GM23338 (cell line): Measurements from ENCODE around the gene MIDN. TPM values are rescaled to one million over a fixed set of nuclear protein-coding genes. Genes with fewer than 3 reads are reported as not detected.

ENCODE experiments used
- ATAC-seq: fragments of 200-7000 bp; cut with Tn5 transposase; 3 replicates; pipeline ENCODE4 v1.9.1; 2020
- DNase-seq: peaks from one replicate; pipeline ENCODE4 v3.0.0-alpha.2; 2015; ENCODE audit warnings: low spot score
- H2AFZ ChIP-seq: fragments of 200-600 bp; sonication (generic); 2 replicates; pipeline ENCODE4 v1.8.0; 2016; ENCODE audit warnings: antibody characterized with exemption, mild to moderate bottlenecking, moderate library complexity
- H3F3A ChIP-seq: fragments of 200-600 bp; sonication (generic); replicated peaks from 2 replicates; pipeline ENCODE4 v1.8.0; 2017; ENCODE audit warnings: antibody characterized with exemption, mixed run types, low read depth
- H3K27ac ChIP-seq: fragments of 200-600 bp; sonication (generic); 2 replicates; pipeline ENCODE4 v1.6.1; 2016; ENCODE audit warnings: low read depth
- H3K27me3 ChIP-seq: fragments of 200-600 bp; sonication (generic); 2 replicates; pipeline ENCODE4 v1.8.0; 2016; ENCODE audit warnings: mild to moderate bottlenecking, mixed run types, moderate library complexity; ENCODE audit not compliant: insufficient read depth
- H3K36me3 ChIP-seq: fragments of 200-600 bp; sonication (generic); 2 replicates; pipeline ENCODE4 v1.8.0; 2016; ENCODE audit warnings: mild to moderate bottlenecking; ENCODE audit not compliant: insufficient read depth
- H3K4me1 ChIP-seq: fragments of 200-600 bp; sonication (generic); 2 replicates; pipeline ENCODE4 v1.8.0; 2016; ENCODE audit warnings: mild to moderate bottlenecking, moderate library complexity; ENCODE audit not compliant: insufficient read depth
- H3K4me2 ChIP-seq: fragments of 200-600 bp; sonication (generic); 2 replicates; pipeline ENCODE4 v1.7.1; 2017; ENCODE audit warnings: mixed run types
- H3K4me3 ChIP-seq: fragments of 200-600 bp; sonication (generic); 2 replicates; pipeline ENCODE4 v1.6.1; 2016; ENCODE audit warnings: mixed run types
- H3K79me2 ChIP-seq: fragments of 200-600 bp; sonication (generic); replicated peaks from 2 replicates; pipeline ENCODE4 v1.8.0; 2017; ENCODE audit warnings: mild to moderate bottlenecking; ENCODE audit not compliant: insufficient read depth
- H3K9me2 ChIP-seq: fragments of 200-600 bp; sonication (generic); 2 replicates; pipeline ENCODE4 v1.8.0; 2017; ENCODE audit not compliant: insufficient read depth
- H4K20me1 ChIP-seq: fragments of 200-600 bp; sonication (generic); replicated peaks from 2 replicates; pipeline ENCODE4 v1.8.0; 2017; ENCODE audit warnings: mild to moderate bottlenecking; ENCODE audit not compliant: insufficient read depth
- H3K27ac Mint-ChIP-seq: 2 replicates; pipeline ENCODE4 v1.8.0; 2020; ENCODE audit warnings: inconsistent platforms, mild to moderate bottlenecking, moderate library complexity, mixed read lengths
- H3K27me3 Mint-ChIP-seq: 3 replicates; pipeline ENCODE4 v1.8.0; 2022; ENCODE audit warnings: low read depth, mild to moderate bottlenecking, moderate library complexity, mixed read lengths, inconsistent platforms; ENCODE audit not compliant: insufficient read depth, poor library complexity
- H3K36me3 Mint-ChIP-seq: 3 replicates; pipeline ENCODE4 v1.8.0; 2021; ENCODE audit warnings: low read depth, mild to moderate bottlenecking, inconsistent platforms, moderate library complexity, mixed read lengths
- H3K4me1 Mint-ChIP-seq: 3 replicates; pipeline ENCODE4 v1.8.0; 2020; ENCODE audit warnings: mild to moderate bottlenecking, inconsistent platforms, mixed read lengths
- H3K4me3 Mint-ChIP-seq: 3 replicates; pipeline ENCODE4 v1.8.0; 2021; ENCODE audit warnings: moderate library complexity, mild to moderate bottlenecking, inconsistent platforms, mixed read lengths
- H3K9me3 Mint-ChIP-seq: 3 replicates; pipeline ENCODE4 v1.8.0; 2020; ENCODE audit warnings: moderate library complexity, mild to moderate bottlenecking, inconsistent platforms, mixed read lengths
- CREB1 ChIP-seq: fragments of 250-450 bp; sonication (Bioruptor Pico); IDR thresholded peaks from 2 replicates; pipeline ENCODE4 v1.5.0; 2020; ENCODE audit warnings: low read depth, mild to moderate bottlenecking, moderate library complexity
- EZH2 ChIP-seq: fragments of 200-600 bp; sonication (generic); IDR thresholded peaks from one replicate; pipeline ENCODE4 v1.8.0; 2017; ENCODE audit warnings: antibody characterized with exemption, mild to moderate bottlenecking, low read depth; ENCODE audit not compliant: unreplicated experiment
- EZH2phosphoT487 ChIP-seq: fragments of 200-600 bp; sonication (generic); IDR thresholded peaks from one replicate; pipeline ENCODE4 v1.8.1; 2018; ENCODE audit warnings: antibody characterized with exemption; ENCODE audit not compliant: unreplicated experiment
- JUNB ChIP-seq: IDR thresholded peaks from one replicate; pipeline ENCODE4 v1.6.1; 2016; ENCODE audit warnings: antibody characterized with exemption; ENCODE audit not compliant: unreplicated experiment
- NANOG ChIP-seq: IDR thresholded peaks from 2 replicates; pipeline ENCODE4 v1.6.1; 2016; ENCODE audit warnings: antibody characterized with exemption, borderline replicate concordance
- POLR2AphosphoS5 ChIP-seq: IDR thresholded peaks from 2 replicates; pipeline ENCODE4 v1.6.1; 2016; ENCODE audit warnings: antibody characterized with exemption, low read depth
- STAT1 ChIP-seq: IDR thresholded peaks from one replicate; pipeline ENCODE4 v1.6.1; 2016; ENCODE audit warnings: antibody characterized with exemption; ENCODE audit not compliant: unreplicated experiment
- ZNF114 ChIP-seq: fragments of 250-450 bp; sonication (Bioruptor Pico); IDR thresholded peaks from 2 replicates; pipeline ENCODE4 v1.5.0; 2020; ENCODE audit warnings: mild to moderate bottlenecking, moderate library complexity
- ZNF331 ChIP-seq: fragments of 250-450 bp; sonication (Bioruptor Pico); IDR thresholded peaks from 2 replicates; pipeline ENCODE4 v1.5.0; 2020; ENCODE audit warnings: low read depth, mild to moderate bottlenecking, moderate library complexity
- polyA plus RNA-seq: library from polyadenylated mRNA; unstranded; fragments of >200 nt; fragmentation: Nextera tagmentation; extraction: Ambion mirVana; gene quantifications from 2 replicates; pipeline ENCODE4 v1.2.1, GENCODE V29; 2016
- total RNA-seq: library from RNA; depleted of rRNA; stranded (reverse); fragments of >200 nt; shearing (Covaris generic); gene quantifications from 2 replicates; pipeline ENCODE4 v1.2.3, GENCODE V29; 2014
- TF ChIP-seq, protein P1 (sequence below): IDR thresholded peaks from one replicate; pipeline ENCODE4 v1.6.1; 2018; ENCODE audit warnings: antibody characterized with exemption; ENCODE audit not compliant: unreplicated experiment
- TF ChIP-seq, protein P2 (sequence below), 2 experiments: fragments of 200-600 bp in 1 of 2; sonication (generic) in 1 of 2; conservative IDR thresholded peaks; 2 replicates each; pipeline versions ENCODE4 v1.5.1 to v1.6.1; 2016 to 2017; ENCODE audit warnings: antibody characterized with exemption in 2 of 2, low read depth in 2 of 2, mild to moderate bottlenecking in 2 of 2, moderate library complexity in 1 of 2
- TF ChIP-seq, protein P3 (sequence below): fragments of 250-450 bp; sonication (Bioruptor Pico); IDR thresholded peaks from 2 replicates; pipeline ENCODE4 v1.5.0; 2020; ENCODE audit warnings: mild to moderate bottlenecking, moderate library complexity
- TF ChIP-seq, protein P4 (sequence below): IDR thresholded peaks from 2 replicates; pipeline ENCODE4 v1.6.1; 2016; ENCODE audit warnings: antibody characterized with exemption

Gene MIDN
- total and polyA plus RNA-seq, 2 experiments from 2014 or later: 28.6 to 113 TPM

DNA sequence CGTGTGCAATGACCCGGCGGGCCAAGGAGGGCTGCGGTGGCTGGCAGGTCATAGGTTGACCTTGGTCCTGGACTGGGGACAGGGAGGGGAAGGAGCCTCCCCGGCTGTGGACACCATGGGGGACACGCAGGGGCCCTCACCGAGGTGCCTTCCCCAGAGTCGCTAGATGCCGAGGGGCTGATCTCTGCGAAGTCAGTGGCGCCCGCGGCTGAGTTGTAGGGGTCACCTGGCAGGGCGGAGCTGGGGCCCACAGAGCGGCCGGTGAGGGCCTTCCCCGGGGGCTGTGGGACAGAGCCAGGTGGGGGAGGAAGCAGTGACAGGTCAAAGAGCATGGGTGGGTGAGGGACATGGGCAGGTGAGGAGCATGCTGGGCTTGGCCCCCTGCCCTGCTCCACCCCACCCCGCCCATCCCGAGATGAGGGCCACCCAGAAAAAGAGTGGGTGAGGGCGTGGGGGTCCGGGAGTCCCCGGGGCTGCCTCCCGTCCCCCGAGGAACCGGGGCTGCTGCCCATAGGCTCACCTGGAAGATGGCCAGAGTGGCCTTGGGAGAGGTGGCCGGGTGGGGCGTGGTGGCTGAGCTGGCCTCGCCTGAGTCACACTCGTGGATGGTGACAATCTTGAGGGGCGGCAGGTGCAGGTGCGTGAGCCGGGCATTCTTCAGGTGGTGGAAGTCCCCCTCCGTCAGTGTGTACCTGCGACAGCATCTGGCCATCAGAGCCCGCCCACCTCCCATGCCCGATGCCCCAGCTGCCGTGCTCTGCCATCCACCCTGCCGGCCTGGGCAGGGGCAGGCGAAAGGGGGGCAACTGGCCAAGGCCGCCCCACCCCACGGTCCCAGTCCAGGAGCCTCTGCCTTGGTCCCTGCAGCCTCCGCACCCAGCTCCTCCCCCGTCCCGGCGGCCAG is 14.1 kb upstream of the MIDN start:
- TF ChIP-seq ZNF114 (CRISPR knock-in tag) (no peak), EZH2phosphoT487 (no peak), ZNF331 (CRISPR knock-in tag) (no peak), NANOG (no peak), EZH2 (no peak), POLR2AphosphoS5 (no peak), CREB1 (CRISPR knock-in tag) (no peak), STAT1 (no peak), JUNB (no peak)
- TF ChIP-seq, protein P1, sequence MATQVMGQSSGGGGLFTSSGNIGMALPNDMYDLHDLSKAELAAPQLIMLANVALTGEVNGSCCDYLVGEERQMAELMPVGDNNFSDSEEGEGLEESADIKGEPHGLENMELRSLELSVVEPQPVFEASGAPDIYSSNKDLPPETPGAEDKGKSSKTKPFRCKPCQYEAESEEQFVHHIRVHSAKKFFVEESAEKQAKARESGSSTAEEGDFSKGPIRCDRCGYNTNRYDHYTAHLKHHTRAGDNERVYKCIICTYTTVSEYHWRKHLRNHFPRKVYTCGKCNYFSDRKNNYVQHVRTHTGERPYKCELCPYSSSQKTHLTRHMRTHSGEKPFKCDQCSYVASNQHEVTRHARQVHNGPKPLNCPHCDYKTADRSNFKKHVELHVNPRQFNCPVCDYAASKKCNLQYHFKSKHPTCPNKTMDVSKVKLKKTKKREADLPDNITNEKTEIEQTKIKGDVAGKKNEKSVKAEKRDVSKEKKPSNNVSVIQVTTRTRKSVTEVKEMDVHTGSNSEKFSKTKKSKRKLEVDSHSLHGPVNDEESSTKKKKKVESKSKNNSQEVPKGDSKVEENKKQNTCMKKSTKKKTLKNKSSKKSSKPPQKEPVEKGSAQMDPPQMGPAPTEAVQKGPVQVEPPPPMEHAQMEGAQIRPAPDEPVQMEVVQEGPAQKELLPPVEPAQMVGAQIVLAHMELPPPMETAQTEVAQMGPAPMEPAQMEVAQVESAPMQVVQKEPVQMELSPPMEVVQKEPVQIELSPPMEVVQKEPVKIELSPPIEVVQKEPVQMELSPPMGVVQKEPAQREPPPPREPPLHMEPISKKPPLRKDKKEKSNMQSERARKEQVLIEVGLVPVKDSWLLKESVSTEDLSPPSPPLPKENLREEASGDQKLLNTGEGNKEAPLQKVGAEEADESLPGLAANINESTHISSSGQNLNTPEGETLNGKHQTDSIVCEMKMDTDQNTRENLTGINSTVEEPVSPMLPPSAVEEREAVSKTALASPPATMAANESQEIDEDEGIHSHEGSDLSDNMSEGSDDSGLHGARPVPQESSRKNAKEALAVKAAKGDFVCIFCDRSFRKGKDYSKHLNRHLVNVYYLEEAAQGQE: no peak
- TF ChIP-seq, protein P2, sequence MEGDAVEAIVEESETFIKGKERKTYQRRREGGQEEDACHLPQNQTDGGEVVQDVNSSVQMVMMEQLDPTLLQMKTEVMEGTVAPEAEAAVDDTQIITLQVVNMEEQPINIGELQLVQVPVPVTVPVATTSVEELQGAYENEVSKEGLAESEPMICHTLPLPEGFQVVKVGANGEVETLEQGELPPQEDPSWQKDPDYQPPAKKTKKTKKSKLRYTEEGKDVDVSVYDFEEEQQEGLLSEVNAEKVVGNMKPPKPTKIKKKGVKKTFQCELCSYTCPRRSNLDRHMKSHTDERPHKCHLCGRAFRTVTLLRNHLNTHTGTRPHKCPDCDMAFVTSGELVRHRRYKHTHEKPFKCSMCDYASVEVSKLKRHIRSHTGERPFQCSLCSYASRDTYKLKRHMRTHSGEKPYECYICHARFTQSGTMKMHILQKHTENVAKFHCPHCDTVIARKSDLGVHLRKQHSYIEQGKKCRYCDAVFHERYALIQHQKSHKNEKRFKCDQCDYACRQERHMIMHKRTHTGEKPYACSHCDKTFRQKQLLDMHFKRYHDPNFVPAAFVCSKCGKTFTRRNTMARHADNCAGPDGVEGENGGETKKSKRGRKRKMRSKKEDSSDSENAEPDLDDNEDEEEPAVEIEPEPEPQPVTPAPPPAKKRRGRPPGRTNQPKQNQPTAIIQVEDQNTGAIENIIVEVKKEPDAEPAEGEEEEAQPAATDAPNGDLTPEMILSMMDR (conservative IDR thresholded peaks at IDR 0.05; ENCODE audit: low read depth in 2 of 2): no peak
- TF ChIP-seq, protein P3, sequence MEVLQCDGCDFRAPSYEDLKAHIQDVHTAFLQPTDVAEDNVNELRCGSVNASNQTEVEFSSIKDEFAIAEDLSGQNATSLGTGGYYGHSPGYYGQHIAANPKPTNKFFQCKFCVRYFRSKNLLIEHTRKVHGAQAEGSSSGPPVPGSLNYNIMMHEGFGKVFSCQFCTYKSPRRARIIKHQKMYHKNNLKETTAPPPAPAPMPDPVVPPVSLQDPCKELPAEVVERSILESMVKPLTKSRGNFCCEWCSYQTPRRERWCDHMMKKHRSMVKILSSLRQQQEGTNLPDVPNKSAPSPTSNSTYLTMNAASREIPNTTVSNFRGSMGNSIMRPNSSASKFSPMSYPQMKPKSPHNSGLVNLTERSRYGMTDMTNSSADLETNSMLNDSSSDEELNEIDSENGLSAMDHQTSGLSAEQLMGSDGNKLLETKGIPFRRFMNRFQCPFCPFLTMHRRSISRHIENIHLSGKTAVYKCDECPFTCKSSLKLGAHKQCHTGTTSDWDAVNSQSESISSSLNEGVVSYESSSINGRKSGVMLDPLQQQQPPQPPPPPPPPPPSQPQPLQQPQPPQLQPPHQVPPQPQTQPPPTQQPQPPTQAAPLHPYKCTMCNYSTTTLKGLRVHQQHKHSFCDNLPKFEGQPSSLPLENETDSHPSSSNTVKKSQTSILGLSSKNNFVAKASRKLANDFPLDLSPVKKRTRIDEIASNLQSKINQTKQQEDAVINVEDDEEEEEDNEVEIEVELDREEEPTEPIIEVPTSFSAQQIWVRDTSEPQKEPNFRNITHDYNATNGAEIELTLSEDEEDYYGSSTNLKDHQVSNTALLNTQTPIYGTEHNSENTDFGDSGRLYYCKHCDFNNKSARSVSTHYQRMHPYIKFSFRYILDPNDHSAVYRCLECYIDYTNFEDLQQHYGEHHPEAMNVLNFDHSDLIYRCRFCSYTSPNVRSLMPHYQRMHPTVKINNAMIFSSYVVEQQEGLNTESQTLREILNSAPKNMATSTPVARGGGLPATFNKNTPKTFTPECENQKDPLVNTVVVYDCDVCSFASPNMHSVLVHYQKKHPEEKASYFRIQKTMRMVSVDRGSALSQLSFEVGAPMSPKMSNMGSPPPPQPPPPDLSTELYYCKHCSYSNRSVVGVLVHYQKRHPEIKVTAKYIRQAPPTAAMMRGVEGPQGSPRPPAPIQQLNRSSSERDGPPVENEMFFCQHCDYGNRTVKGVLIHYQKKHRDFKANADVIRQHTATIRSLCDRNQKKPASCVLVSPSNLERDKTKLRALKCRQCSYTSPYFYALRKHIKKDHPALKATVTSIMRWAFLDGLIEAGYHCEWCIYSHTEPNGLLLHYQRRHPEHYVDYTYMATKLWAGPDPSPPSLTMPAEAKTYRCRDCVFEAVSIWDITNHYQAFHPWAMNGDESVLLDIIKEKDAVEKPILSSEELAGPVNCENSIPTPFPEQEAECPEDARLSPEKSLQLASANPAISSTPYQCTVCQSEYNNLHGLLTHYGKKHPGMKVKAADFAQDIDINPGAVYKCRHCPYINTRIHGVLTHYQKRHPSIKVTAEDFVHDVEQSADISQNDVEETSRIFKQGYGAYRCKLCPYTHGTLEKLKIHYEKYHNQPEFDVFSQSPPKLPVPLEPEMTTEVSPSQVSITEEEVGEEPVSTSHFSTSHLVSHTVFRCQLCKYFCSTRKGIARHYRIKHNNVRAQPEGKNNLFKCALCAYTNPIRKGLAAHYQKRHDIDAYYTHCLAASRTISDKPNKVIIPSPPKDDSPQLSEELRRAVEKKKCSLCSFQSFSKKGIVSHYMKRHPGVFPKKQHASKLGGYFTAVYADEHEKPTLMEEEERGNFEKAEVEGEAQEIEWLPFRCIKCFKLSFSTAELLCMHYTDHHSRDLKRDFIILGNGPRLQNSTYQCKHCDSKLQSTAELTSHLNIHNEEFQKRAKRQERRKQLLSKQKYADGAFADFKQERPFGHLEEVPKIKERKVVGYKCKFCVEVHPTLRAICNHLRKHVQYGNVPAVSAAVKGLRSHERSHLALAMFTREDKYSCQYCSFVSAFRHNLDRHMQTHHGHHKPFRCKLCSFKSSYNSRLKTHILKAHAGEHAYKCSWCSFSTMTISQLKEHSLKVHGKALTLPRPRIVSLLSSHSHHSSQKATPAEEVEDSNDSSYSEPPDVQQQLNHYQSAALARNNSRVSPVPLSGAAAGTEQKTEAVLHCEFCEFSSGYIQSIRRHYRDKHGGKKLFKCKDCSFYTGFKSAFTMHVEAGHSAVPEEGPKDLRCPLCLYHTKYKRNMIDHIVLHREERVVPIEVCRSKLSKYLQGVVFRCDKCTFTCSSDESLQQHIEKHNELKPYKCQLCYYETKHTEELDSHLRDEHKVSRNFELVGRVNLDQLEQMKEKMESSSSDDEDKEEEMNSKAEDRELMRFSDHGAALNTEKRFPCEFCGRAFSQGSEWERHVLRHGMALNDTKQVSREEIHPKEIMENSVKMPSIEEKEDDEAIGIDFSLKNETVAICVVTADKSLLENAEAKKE: no peak
- TF ChIP-seq, protein P4, sequence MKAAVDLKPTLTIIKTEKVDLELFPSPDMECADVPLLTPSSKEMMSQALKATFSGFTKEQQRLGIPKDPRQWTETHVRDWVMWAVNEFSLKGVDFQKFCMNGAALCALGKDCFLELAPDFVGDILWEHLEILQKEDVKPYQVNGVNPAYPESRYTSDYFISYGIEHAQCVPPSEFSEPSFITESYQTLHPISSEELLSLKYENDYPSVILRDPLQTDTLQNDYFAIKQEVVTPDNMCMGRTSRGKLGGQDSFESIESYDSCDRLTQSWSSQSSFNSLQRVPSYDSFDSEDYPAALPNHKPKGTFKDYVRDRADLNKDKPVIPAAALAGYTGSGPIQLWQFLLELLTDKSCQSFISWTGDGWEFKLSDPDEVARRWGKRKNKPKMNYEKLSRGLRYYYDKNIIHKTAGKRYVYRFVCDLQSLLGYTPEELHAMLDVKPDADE: no peak
- H3K9me3 Mint-ChIP-seq: no peaks in the 10 kb centered on the region
- DNase-seq: no peak
- no peaks in the 10 kb centered on the region for H3K9me2 ChIP-seq
- no peak overlapping the region for H3K4me2 ChIP-seq
- H3K4me1 Mint-ChIP-seq: peaks cover 9% of the 10 kb centered on the region
- no peak overlapping the region for H3K4me3 ChIP-seq
- no peak for ATAC-seq
- no peak overlapping the region for H2AFZ ChIP-seq
- no peaks in the 10 kb centered on the region for H3K27me3 ChIP-seq
- H4K20me1 ChIP-seq: peaks cover 4% of the 10 kb centered on the region
- no peaks in the 10 kb centered on the region for H3K36me3 ChIP-seq
- peaks cover 3% of the 10 kb centered on the region for H3K27me3 Mint-ChIP-seq
- no peak overlapping the region for H3K4me3 Mint-ChIP-seq
- no peak overlapping the region for H3K27ac ChIP-seq
- peaks cover 7% of the 10 kb centered on the region; the same call in 1 of the 2 replicates for H3K4me1 ChIP-seq
- peaks cover 4% of the 10 kb centered on the region; the same call in 1 of the 3 replicates for H3K36me3 Mint-ChIP-seq
- peaks cover 22% of the 10 kb centered on the region for H3F3A ChIP-seq
- no peak overlapping the region for H3K27ac Mint-ChIP-seq
- H3K79me2 ChIP-seq: no peaks in the 10 kb centered on the region
